GM12875 (cell line): ENCODE measurements around the gene ATP6V0D1.

ENCODE experiments used
- H3K4me3 ChIP-seq: one replicate; pipeline ENCODE4 v1.5.1; 2011; ENCODE audit warnings: low read depth, low read length, control low read depth
- TF ChIP-seq, protein P1 (sequence below): IDR thresholded peaks from 2 replicates; pipeline ENCODE4 v1.5.1; 2011; ENCODE audit warnings: low read depth, mild to moderate bottlenecking, control low read depth, inconsistent platforms, low read length, moderate library complexity, borderline replicate concordance; ENCODE audit not compliant: insufficient read depth

Gene ATP6V0D1

DNA sequence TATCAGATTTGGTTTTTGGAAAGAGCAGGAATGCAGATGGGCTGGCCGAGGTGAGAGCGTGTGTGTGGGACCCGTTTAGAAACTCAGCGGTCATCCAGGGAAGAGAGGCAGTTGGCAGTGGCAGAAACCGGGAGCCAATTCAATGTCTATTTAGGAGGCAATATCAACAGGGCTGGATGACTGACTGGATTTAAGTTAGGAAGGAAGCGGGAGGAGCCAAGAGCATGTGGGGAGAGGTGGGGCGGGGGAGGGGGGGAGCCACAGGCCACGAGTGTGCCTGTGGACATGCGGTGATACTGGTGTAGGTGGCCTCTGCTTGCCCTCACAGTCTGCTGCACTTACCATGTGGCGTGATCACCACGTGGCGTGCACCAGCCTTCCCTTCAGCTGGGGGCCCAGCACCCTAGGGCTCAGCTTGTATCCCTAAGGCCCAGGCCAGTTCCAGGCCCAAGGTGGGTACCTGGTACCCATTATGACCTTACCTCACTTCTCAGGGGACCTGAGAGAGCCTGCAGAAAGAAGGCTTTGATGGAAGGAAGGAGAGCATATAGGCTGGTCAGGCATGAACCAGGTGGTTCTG is 76.9 kb downstream of the ATP6V0D1 start:
- H3K4me3 ChIP-seq, result no peak overlapping the region
- TF ChIP-seq, protein P1, sequence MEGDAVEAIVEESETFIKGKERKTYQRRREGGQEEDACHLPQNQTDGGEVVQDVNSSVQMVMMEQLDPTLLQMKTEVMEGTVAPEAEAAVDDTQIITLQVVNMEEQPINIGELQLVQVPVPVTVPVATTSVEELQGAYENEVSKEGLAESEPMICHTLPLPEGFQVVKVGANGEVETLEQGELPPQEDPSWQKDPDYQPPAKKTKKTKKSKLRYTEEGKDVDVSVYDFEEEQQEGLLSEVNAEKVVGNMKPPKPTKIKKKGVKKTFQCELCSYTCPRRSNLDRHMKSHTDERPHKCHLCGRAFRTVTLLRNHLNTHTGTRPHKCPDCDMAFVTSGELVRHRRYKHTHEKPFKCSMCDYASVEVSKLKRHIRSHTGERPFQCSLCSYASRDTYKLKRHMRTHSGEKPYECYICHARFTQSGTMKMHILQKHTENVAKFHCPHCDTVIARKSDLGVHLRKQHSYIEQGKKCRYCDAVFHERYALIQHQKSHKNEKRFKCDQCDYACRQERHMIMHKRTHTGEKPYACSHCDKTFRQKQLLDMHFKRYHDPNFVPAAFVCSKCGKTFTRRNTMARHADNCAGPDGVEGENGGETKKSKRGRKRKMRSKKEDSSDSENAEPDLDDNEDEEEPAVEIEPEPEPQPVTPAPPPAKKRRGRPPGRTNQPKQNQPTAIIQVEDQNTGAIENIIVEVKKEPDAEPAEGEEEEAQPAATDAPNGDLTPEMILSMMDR, result no peak

DNA sequence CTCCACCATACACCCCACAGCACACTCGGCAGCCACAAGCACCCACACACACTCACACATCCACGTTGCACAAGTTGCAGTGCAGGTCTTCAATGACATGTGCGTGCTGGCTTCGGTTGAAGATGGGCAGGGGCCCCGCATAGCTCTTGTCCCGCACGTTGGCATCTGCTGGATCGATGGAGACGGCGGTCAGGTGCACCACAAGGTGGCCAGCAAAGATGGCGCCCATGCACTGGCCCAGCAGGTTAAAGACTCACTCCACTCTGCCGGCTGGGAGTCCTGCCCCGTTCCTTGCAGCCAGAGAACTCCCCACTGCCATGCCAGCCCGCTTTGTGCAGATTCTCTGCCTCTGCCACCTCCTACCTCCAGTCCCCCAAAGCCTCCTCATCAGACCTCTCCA is 80.1 kb downstream of the ATP6V0D1 start:
- TF ChIP-seq, protein P1, result no peak
- H3K4me3 ChIP-seq, result no peak overlapping the region

DNA sequence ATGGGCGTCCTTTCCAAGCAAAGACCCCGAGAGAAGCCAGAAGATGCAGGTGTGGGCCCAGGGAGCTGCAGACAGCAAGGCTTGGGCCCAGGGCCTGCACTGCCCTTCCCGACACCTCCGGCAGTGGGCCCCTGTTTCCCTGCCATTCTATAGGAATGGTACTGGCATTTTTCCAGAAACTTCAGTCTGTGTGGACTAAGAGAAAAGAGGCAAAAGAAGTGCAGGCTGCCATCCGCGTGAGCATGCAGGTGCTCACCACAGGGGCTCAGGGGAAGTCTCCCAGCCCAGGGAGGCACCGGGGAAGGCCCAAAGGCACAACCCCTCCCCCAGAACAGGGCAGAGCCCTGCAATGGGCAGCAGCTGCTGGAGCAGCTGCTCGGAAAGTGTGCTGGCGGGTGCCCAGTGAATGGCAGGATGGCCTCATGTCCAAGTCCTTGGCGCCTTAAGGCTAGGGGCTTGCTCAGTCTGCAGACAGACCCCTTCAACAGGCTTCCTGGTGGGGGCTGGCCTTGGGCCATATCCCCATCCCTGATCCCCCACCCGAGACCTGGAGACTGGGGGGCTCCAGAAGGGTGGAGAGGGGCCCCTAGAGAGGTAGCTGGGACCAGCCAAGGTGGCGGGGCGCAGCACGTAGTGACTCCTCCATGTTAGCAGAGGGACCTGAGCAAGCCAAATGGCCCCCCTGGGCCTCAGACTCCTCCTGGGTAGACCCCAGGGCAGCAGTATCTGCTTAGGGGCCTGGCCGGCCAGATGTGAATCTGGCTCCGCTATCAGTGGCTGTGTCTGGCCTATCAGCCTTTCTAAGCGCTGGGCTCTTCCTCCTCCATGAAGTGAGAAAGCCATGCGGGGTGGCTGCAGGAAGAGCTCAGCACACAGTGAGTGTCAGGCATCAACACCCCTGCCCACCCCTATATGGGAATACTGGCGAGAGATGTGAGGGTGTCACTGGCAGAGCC is 80.9 kb downstream of the ATP6V0D1 start:
- H3K4me3 ChIP-seq, result no peak overlapping the region

DNA sequence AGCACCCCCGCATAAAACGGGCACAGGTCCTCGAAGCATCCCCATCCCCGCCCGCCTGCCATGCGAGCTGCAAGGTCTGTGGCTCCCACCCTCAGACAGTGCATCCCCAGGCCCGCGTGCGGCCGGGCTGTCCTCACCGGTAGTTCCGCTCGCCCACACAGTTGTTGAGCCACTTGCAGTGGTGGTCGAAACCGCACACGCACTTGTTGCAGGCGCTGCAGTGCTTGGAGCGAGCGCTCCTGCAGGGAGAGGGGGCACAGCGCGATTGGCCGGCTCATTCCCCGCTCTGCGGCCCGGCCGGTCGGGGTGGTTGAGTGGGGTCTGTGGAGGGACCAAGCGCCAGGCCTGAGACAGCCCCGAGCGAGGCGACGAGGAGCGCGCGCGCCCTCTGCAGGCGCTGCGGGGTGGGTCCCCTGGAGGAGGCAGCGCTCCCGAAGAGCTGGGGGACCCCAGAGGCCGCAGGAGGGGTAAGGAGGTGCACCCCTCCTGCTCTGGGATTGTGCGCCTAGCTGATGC is 81.7 kb downstream of the ATP6V0D1 start:
- H3K4me3 ChIP-seq, result no peak overlapping the region

More for the DNA sequence above, 80.9 kb downstream of the ATP6V0D1 start:
- TF ChIP-seq, protein P1, result no peak

DNA sequence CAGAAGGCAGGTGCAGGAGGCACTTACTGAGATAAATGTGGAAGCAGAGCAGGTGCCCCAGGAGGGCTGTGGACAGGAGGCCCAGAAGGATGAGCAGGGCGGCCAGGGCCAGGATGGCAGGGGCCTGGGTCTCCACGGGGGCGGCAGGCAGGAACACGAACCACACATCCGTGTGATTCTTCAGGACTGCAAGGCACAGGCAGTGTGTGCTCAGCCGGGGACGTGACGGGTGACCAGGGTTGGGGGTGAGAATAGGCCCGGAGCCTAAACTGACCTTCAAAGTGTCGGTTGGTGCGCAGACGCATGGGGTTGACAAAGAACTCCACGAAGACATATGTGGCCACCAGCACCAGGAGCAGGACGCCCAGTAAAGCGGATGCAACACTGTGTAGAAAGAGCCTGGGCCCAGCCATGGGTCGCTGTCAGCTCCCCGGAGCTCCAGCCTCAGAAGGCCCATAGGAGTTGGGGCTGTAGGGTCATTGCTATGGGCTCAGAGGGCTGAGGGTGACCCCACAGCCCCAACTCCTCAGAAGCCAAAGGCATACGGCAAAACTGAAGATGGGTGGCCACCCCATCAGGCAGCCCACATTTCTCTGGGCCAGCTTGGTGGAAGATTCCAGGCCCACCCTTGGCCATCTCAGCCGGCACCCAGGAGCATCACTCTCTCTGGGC is 82.3 kb downstream of the ATP6V0D1 start:
- H3K4me3 ChIP-seq, result no peak overlapping the region
- TF ChIP-seq, protein P1, result no peak

More for the DNA sequence above, 81.7 kb downstream of the ATP6V0D1 start:
- TF ChIP-seq, protein P1, result peak; percentile 92

DNA sequence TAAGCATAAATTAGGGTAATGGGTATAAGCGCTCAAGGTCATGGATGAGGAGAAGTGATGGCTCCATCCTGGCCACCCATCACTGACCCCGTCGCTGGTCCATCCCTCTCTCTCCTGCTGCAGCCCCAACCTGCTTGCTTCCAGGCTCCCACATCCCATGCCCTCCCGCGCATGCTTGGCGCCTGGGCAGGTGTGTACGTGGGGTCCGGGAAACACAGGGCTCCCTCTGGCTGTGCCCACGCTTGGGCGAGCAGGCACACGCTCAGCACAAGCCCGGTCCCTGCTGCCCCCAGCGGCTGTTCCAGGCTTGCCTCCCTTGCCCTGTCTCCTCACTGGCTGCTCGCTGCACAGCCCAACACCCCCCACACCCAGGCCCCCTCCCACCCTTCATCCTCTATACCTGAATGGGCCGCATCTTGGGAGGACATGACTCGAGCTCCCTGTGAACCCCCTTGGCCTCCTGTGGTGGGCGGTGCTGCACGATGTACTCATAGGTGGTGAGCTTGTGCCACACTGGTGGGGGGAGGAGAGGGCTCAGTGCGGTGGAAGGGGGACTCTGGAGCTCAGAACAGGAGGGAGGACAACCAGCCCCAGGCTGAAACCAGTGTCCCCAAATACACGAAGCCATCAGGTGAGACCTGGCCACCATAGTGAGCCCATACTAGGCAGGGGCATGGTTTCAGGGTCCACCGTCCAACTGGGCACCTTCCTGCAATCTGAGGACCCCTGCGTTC is 83.0 kb downstream of the ATP6V0D1 start:
- TF ChIP-seq, protein P1, result peak; percentile 45; the same call in 1 of the 2 replicates
- no peak overlapping the region for H3K4me3 ChIP-seq
